ENCODE results near the gene DYNC2I2. TPM values are rescaled to one million over a fixed set of nuclear protein-coding genes. Genes with fewer than 3 reads are reported as not detected.
"Not testable (repeated sequence)": the region's sequence is repeated elsewhere in the genome, so short reads cannot be mapped to it uniquely, and the experiment has no call there.

DYNC2I2 gene
- total RNA-seq, 1 donor from 2014 or later = 59.7 TPM

GRCh38 chr9:128615571-128615970 is 41.1 kb downstream of the DYNC2I2 start:
- no peak for DNase-seq (ENCODE audit: low read depth)

GRCh38 chr9:128614728-128615127 is 41.9 kb downstream of the DYNC2I2 start:
- DNase-seq (ENCODE audit: low read depth) = no peak

GRCh38 chr9:128611600-128612394 is 44.9 kb downstream of the DYNC2I2 start:
- no peak for DNase-seq (ENCODE audit: low read depth)

- no peak for DNase-seq (ENCODE audit: low read depth)
Observed at GRCh38 chr9:128610897-128611296, 45.8 kb downstream of the DYNC2I2 start.

GRCh38 chr9:128607642-128608350 is 48.9 kb downstream of the DYNC2I2 start:
- DNase-seq (ENCODE audit: low read depth) = no peak

GRCh38 chr9:128603697-128604096 is 53.0 kb downstream of the DYNC2I2 start:
- no peak for DNase-seq (ENCODE audit: low read depth)

GRCh38 chr9:128600099-128600498 is 56.5 kb downstream of the DYNC2I2 start:
- DNase-seq (ENCODE audit: low read depth) = no peak

- no peak for DNase-seq (ENCODE audit: low read depth)
Observed at GRCh38 chr9:128595471-128595870, 61.2 kb downstream of the DYNC2I2 start.

GRCh38 chr9:128593856-128594255 is 62.8 kb downstream of the DYNC2I2 start:
- no peak for DNase-seq (ENCODE audit: low read depth)

- DNase-seq (ENCODE audit: low read depth) = no peak
Observed at GRCh38 chr9:128593039-128593438, 63.6 kb downstream of the DYNC2I2 start.

- DNase-seq (ENCODE audit: low read depth) = no peak
Observed at GRCh38 chr9:128588581-128589233, 67.9 kb downstream of the DYNC2I2 start.

- DNase-seq (ENCODE audit: low read depth) = no peak
Observed at GRCh38 chr9:128587453-128587852, 69.2 kb downstream of the DYNC2I2 start.

- not testable (repeated sequence) for DNase-seq (ENCODE audit: low read depth)
Observed at GRCh38 chr9:128586934-128587333, 69.7 kb downstream of the DYNC2I2 start.

GRCh38 chr9:128585155-128585554 is 71.5 kb downstream of the DYNC2I2 start:
- DNase-seq (ENCODE audit: low read depth) = not testable (repeated sequence)

Other genes with a start within 250 kb of the DYNC2I2 start
- gene CERCAM, start 236.0 kb downstream of the DYNC2I2 start, total RNA-seq = 43.4 and 50.4 TPM in 2 replicates
- 21.7 and 37.2 TPM in 2 replicates for gene ODF2, start 200.8 kb downstream of the DYNC2I2 start, total RNA-seq
- 19.1 and 29.2 TPM in 2 replicates for gene GLE1, start 152.1 kb downstream of the DYNC2I2 start, total RNA-seq
- gene SPTAN1, start 104.3 kb downstream of the DYNC2I2 start, total RNA-seq = 206 and 420 TPM in 2 replicates
- 395 and 577 TPM in 2 replicates for gene SET, start 32.4 kb upstream of the DYNC2I2 start, total RNA-seq
- 2.8 and 5.2 TPM in 2 replicates for gene PKN3, start 45.7 kb upstream of the DYNC2I2 start, total RNA-seq
- 46.4 and 58.0 TPM in 2 replicates for gene ZDHHC12, start 67.3 kb upstream of the DYNC2I2 start, total RNA-seq
- gene ZER1, start 115.1 kb upstream of the DYNC2I2 start, total RNA-seq = 25.0 and 44.2 TPM in 2 replicates
- 9.2 and 22.5 TPM in 2 replicates for gene TBC1D13, start 130.4 kb upstream of the DYNC2I2 start, total RNA-seq
- 31.3 and 33.9 TPM in 2 replicates for gene ENDOG, start 161.7 kb upstream of the DYNC2I2 start, total RNA-seq
- gene SPOUT1, start 172.9 kb upstream of the DYNC2I2 start, total RNA-seq = 12.0 and 18.2 TPM in 2 replicates
- 9.9 and 10.5 TPM in 2 replicates for gene KYAT1, start 225.1 kb upstream of the DYNC2I2 start, total RNA-seq
- gene LRRC8A, start 225.3 kb upstream of the DYNC2I2 start, total RNA-seq = 44.4 and 47.4 TPM in 2 replicates

Measured in renal cortical epithelial cell (primary cell).